Measurements from ENCODE around the gene WNT11.
"Not testable (repeated sequence)": the region's sequence is repeated elsewhere in the genome, so short reads cannot be mapped to it uniquely, and the experiment has no call there.

WNT11 gene

DNA sequence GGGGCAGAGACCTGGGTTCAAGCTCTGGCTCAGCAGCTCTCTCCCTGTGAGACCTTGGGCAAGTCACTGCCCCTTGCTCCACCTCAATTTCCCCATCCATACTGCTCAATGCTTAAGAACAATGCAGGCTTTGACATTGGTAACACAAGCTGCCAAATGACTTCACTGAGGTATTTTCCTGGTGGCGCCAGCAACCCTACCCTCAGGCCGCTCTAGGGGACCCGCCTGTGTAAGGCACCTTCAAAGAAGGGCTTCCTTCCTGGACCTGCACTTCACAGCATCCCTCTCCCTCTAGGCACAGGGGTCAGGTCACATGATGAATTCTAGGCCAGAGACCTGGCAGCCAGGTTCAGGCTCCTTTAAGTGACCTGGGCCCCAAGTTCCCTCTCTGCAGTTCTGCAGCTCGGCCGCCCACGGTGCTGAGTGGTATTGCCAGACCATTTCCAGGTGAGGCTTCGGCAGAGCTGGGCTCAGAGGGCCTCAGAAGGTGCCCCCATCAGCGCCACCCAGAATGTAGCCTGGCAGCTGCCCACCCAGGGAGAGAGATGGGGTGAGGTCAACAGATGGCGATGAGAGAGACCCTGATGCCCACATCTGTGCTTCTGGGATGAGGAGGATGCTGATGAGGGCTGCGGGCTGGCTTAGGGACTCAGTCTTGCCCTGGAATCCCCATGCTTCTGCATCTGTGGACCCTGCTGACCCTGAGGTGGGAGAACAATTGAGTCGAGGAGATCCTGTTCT, 4.5 kb downstream of the WNT11 start:
- DNase-seq (ENCODE audit: low read depth), result no peak

DNA sequence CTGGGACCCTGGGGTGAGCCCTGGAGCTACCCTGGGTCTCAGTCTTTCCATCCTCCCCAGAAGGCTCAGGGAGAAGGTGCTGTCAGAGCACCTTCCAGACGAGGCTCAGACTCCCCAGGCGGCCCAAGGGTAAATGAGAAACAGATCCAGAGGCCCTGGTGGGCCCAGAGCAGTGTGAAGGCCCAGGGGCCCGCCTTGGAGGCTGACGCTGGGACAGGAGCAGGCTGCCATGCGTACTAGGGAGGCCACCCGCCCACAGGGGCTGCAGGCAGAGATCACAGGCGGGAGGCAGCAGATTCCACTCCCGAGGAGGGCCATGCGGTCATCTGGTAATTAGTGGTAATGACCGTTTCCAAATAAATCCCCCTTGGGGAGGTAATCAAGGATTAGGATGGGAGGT, 5.2 kb downstream of the WNT11 start:
- DNase-seq (ENCODE audit: low read depth), result no peak

DNA sequence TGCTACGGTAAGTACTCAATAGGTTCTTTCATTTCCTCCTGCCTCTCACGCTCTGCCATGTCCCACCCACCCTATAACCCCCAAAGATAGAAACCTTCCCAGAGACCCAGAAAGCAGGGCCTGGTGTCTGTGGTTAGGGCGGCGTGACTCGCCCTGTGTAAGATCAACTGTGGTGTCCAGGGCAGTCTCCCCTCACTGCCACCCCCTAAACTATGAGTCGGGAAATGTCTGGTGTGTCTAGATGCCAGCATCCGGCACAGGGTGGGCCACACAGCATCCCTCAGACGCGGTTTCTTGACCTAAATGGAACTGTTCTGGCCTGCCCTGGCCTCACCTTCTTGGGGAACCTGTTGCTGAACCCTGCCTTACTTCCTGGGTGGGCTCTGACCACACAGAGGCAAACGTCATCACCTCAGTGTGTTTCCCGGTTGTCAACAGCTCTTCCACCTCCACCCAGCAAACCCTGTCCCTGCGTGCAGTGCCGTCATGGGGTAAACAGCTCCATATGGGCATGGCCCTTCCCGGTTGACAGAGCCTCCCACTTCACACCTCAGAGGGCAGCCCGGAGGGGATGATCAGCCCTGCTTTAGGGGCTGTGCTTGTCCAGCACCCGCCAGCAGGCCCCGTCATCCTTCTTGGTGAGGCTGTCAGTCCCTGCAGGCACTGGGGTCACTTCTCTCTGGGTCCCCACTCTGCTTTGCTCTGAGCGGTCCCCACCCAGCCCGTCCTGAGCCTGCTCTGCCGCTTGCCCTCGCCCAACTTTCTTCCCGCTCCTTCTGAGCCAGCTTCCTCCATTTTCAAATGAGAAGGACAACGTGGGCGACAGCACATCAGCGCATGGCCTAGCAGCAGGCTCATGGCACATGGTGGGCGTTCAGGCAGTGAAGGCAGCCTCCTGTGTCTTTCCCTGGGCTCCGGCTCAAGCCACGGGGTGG, 6.0 kb downstream of the WNT11 start:
- no peak for DNase-seq (ENCODE audit: low read depth)

DNA sequence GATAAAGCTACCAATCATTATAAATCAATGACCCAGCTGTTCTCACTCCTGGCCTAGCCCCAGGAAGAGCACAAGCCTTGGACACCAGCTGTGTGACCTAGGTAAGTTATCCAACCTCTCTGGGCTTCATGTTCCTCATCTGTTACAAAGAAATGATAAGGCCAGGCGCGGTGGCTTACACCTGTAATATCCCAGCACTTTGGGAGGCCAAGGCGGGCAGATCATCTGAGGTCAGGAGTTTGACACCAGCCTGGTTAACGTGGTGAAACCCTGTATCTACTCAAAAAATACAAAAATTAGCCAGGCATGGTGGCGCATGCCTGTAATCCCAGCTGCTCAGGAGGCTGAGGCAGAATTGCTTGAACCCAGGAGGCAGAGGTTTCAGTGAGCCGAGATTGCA, 7.6 kb downstream of the WNT11 start:
- not testable (repeated sequence) for DNase-seq (ENCODE audit: low read depth)

DNA sequence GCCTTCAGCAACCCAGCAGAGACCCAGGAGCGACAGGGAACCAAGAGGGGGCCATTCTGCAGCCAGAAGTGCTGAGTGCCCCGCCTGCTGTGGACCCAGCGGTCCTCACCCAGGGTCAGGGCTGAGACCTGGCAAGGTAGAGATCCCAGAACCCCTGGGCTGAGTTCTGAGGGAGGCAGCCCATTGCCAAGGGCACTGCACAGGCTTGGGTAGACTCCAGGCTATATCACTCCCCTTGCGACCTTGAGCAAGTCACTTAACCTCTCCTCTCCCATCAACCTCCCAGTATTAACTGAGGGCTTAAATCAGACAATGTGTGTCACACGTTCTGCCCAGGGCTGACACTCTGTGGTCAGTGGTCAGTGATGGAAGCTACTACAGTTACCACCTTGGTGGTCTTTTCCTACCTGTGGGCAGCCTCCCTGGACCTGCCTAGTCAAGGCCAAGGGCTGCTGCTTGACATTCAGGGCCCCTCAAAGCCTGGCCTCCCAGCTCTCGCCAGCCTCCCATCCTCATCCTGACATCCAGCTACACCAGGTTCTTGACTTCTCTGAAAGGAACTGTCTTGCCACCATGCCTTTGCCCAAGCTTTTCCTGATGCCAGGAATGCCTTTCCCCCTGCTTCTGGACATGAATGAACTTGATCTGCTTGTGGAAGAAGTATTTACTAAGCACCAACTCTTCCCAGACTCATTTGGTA, 8.2 kb downstream of the WNT11 start:
- no peak for DNase-seq (ENCODE audit: low read depth)

DNA sequence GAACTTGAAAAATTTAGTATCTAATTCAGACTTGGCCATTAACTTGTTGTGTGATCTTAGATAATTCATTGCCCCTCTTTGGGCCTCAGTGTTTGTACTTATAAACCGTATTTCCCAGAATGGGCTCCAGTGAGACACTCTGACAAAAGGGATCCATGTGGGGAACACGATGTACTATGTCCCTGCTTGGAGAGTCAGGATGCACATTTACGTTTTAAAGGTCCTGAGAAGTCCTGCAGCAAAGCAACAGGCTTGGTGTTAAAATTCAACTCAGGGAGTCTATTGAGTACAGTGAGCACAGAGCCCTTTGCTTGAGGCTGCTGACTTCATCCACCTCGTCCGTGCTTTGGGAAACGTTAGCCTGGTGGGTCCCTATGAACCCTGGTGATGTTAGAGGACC, 9.0 kb downstream of the WNT11 start:
- no peak for DNase-seq (ENCODE audit: low read depth)

DNA sequence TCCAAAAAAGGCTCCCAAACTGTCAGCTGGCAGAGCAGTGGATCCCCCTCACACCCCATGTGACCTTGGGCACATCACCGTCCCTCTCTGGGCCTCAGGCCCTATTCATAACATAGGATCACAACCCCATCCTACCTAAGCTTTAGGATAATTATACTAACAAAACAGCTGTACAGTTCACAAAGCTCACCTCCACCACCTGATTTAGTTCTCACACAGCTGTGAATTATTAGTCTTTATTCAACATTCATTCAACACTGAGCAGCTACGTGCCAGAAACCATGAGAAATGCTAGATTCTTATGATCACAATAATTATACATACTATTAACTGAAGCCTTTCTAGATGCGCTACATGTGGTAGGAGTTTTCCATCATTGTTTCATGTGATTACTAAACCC, 9.5 kb downstream of the WNT11 start:
- no peak for DNase-seq (ENCODE audit: low read depth)

DNA sequence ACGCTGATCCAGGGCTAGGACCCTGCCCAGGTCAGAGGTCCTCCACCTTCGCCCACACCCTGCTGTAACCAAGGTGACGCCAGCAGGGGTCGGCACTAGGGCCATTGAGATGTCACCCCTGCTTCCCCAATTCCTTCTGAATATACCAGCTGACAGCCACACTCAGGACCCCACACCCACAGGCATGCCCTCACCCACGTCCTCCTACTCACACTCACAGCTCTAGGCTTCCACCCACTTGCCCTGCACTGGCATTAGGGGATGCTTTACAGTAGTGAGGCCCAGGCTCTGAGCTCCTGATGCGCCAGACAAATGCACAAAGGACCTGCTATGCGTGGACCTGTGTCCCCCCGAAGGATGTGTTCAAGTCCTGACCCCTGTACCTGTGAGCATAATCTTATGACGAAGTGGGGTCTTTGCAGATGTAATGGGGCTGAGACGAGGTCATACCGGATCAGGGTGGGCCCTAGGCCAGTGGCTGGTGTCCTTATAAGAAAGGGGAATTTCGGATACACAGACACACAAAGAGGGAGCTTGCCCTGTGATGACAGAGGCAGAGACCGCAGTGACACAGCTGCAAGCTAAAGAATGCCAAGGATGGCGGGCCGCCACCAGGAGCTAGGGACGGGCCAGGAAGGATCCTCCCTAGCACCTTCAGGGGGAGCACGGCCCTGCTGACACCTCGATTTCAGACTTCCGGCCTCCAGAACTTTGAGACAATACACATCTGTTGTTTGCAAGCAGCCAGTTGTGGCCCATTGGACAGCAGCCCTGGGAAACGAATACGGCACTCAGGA, 11.2 kb downstream of the WNT11 start:
- DNase-seq (ENCODE audit: low read depth), result no peak

DNA sequence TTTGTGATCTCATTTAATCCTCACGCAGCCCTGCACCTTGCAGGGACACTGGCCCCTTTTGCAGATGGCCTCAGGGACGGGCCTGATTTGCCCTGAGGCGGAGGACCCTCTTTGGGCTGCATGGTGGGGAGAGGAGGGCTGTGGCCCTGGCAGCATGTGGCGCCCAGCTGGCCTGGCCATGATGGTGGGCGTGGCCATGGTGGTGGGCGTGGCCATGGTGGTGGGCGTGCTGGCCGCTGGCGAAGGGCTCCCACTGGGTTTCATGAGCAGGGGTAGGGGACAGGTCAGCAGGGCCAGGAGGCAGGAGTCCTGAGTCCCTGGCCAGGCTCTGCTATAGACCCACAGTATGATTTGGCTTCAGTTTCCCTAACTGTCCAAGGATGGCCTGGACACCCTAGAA, 13.1 kb downstream of the WNT11 start:
- DNase-seq (ENCODE audit: low read depth), result no peak

DNA sequence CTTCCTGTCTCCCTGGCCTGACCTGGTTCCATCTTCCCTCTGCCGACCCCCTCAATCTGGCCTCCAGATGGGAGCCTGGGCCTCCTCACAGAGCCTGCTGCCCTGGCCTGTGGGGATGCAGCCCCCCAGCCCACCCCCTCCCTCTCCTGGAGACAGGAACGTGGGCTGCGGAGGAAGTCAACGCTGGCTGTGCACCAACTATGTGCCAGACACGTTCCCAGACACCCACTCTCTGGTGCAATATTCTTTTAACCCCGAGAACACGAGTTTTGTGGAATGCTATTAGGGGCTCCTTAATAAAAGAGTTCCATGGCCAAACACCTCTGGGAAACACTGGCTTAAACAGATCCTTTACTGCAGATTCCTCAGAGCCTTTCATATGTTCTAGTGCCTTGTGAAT, 15.9 kb downstream of the WNT11 start:
- no peak for DNase-seq (ENCODE audit: low read depth)

DNA sequence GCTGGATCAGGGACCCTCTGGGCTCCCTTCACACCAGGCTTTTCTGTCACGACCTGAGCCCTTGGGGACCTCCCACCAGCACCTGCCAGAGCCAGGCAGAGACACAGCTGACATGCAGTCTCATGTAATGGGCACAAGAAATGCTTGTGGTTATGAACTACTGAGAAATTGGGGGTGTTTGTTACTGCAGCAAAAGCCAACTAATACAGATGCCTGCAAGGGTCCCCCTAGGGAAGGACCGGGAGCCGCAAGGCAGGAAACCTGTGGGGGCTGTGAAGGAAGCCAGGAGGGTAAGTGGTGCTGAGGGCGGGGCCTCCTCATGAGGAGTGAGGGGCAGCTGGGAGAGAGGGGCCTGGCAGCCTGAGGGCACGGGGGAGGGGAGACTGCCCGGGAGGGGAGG, 16.6 kb downstream of the WNT11 start:
- no peak for DNase-seq (ENCODE audit: low read depth)

DNA sequence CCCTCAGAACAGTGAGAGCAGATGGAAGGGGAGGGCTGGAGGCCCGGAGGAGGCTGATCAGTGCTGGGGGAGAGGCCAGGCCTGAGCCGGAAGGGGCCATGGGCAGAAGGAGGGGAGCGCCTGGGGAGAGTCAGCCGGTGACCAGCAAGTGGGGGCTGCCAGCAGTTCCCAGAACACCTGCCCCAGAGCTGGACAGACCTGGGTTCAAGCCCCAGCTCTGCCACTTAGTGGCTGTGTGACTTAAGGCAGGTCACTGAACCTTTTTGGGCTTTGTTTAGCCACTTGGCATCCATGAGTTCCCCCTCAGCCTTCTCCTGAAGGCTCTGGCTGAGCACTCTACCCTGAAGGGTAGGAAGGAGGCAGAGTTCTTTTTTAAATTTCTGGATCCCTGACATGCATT, 17.4 kb downstream of the WNT11 start:
- DNase-seq (ENCODE audit: low read depth), result no peak

DNA sequence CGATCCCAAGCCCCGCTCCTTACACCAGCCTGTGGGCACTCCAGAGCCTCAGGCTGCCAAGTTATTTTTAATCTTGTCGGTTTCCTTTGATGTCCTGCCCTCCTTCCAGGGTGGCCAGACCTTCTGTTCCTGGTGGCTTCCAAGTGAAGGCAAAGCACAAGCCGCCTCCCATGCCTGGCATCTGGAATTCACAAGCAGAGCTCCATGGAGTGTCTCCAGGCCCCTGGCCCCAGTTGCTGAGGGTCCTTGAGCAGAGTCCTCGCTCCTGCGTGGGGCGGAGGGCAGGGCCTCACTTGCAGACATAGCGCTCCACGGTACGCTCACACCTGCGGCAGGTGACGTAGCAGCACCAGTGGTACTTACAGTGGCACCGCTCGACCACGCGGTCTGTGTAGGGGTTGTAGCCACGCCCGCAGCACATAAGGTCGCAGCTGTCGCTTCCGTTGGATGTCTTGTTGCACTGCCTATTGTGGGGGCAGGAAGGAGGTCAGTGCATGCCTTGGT, 19.5 kb downstream of the WNT11 start:
- no peak for DNase-seq (ENCODE audit: low read depth)

DNA sequence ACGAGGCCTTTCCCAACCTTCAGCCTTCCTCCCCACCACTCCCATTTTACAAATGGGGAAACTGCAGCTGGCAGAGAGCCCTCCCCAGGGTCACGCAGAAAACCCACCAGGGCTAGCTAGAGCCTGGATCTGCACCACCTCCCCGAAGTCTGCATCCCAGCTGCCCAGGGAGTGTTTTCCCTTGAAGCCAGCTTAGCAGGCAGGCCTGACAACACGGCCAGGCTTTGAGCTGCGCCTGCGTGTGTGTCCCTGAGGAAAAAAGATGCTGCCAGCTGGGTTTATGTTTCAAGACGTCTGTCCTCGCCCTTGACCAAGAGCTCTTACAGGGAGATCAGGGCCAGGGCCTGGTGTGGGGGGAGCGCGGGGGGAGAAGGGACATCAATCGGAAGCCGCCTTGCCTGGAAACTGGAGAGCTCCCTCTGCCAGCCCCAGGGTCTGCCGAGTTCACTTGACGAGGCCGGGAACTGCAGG, 20.3 kb downstream of the WNT11 start:
- peak; percentile 43 for DNase-seq (ENCODE audit: low read depth)

DNA sequence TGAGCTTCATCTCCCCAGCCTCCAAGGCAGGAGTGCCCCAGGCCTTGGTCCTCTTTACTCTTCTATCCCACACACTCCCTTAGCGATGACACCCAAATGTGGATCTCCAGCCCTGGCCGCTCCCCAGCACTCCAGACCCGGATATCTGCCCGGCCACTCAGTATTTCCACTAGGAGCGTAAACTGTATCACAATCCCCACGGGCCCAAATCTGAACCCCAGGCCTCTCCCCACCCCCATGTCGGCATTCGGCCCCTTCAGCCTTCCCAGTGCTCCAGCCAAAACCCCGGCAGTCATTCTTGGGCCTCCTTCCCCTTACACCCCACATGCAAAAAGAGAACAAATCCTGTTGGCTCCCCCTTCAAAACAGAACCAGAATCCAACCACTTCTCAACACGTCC, 20.8 kb downstream of the WNT11 start:
- no peak for DNase-seq (ENCODE audit: low read depth)

DNA sequence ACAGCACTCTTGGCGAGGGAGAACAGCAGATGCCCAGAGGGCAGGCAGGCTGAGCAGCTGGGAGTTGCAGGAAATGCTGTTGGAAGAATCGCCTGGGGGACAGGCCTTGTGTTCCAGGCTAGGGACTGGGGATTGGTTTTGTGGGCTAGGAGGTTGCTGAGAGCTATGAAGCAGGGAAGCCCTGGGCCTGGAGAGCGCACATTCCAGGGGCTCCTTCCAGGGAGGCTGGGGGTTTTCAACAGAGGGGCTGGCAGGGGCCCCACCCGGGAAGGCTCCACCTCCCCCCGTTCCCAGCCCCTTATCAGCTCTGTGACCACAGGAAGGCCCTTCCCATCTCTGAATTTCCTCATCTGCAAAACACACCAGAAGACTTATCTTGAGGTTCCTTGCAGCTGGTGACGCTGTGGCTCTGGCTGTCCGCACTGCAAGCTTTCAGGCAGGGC, 21.7 kb downstream of the WNT11 start:
- DNase-seq (ENCODE audit: low read depth), result no peak

DNA sequence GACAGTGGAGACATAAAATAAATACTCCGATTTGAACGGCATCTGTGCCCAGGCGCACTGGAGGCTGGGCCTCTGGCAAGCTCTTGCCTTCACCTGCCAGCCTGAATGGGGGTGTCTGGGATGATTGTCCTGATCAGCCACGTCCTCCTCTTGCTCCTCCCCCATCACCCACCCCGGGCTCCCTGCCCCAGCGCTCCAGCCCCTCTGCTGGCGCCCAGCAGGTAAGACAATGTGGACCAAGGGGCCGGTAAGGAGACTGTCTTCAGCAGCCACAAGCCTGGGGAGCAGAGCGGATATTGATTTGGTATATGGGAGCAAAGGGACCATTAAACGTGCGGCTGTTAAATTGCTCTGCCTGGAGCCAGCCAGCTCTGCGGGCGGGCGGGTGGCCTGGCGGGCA, 24.9 kb downstream of the WNT11 start:
- DNase-seq (ENCODE audit: low read depth), result no peak

DNA sequence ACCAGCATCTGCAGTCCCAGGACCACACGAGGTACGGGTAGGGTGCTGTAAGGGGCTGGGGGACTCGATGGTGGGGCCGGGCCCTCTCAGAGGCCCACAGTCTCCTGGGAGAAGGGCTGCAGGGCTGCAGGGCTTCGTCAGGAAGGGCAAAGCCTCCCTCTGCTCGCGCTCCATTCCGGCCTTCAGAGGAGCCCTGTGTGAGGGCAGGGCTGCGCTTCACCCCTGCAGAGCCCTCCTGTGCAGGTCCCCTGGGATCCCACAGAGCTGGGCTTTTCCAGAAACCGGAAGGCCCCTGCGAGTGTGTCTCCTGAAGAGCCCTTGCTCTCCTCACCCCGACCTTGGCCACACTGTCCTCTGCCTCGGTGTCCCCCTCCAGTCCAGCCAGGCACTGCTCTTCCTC, 27.2 kb downstream of the WNT11 start:
- DNase-seq (ENCODE audit: low read depth), result no peak

DNA sequence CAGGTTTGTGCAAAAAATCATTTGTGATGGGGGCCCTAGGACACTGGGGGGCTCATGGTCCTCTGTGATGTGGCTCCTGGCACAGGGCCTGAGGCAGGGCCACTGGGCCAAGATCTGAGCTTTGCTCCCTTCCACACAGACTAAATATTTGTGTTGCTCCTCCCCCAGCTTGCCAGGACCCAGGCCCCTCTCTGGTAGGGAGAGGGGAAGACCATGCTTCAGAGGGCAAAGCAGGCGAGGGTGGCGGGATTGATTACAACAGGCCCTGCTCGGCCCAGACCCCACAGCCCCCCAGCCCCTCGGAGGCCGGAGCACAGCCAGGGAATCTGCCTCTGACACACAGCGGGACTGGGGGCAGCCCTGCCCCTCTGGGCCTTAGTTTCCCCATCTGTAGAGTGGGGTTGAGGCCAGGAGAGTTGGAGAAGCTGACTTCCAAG, 29.0 kb downstream of the WNT11 start:
- no peak for DNase-seq (ENCODE audit: low read depth)

DNA sequence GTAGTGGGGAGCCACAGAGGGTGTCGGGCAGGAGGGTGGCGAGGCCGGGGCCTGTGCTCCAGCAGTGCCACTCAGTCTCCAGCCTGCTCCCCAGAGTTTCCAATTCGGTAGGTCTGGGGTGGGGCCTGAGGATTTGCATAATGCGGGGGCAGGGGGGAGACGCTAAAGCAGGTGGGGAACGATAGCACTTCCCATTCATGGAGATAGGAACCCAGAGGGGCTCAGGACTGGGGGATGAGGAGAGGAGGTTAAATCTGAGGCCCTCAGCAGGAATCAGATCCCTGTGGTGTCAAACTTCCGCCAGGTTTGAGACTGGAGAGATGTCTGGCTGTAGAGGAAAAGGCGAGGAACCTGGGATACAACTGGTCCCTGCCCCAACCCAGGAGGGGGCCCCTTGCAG, 29.8 kb downstream of the WNT11 start:
- no peak for DNase-seq (ENCODE audit: low read depth)

DNA sequence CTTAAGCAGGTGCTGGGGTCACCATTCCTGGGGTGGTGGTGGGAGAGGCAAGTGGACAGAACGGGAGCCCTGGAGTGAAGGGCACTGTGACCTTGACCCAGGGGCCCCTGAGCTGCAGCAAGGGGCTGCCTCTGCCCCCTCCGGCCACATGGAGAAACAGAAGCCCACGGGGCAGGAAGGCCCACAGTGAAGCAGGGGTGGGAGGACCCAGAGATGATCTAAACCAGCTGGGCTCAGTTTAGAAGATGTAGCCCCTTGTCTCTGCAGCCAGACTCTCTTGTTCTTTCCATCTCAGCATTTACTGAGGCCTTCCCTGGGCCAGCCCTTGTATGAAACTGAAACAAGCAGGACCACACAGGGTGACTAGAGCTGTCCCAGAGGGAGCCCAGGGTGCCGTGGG, 30.5 kb downstream of the WNT11 start:
- DNase-seq (ENCODE audit: low read depth), result no peak

DNA sequence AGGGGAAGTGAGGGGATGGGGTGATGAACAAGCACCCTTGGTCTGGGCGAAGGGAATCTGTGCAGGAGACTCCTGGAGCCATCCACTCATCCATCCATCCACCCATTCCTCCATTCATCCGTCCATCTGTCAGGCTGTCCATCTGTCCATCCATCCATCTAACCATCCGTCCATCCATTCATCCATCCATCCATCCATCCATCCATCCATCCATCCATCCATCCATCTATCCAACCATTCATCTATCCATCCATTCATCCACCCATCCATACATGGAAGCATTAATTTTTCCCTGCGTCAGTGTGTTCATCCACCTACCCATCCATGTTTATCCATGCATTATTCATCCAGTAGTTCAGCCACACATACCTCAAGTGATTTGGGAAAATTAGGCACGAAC, 32.0 kb downstream of the WNT11 start:
- no peak for DNase-seq (ENCODE audit: low read depth)
